Left lung (tissue), 10 donors: Measurements from ENCODE around the gene CD3G. TPM values are rescaled to one million over a fixed set of nuclear protein-coding genes. Genes with fewer than 3 reads are reported as not detected.

Source experiments
- ATAC-seq: fragments of 200-7000 bp; cut with Tn5 transposase; one replicate; pipeline ENCODE4 v1.9.1; 2020; ENCODE audit warnings: moderate library complexity
- DNase-seq, 4 donors: peaks; one replicate each; pipeline ENCODE4 v3.0.0-alpha.2; 2013 to 2020
- H3K27ac ChIP-seq, 2 donors: fragments of 200-600 bp; sonication (generic) in 1 of 2; one replicate each; pipeline versions ENCODE4 v1.5.0 to v1.8.0; 2020 to 2021
- H3K27me3 ChIP-seq, 2 donors: fragments of 200-600 bp; sonication (generic) in 1 of 2; one replicate each; pipeline versions ENCODE4 v1.5.0 to v1.8.0; 2020 to 2021
- H3K36me3 ChIP-seq, 2 donors: fragments of 200-600 bp; sonication (generic) in 1 of 2; one replicate each; pipeline versions ENCODE4 v1.5.0 to v1.8.0; 2020 to 2021
- H3K4me1 ChIP-seq, 2 donors: fragments of 200-600 bp; one replicate each; pipeline ENCODE4 v1.8.0; 2021
- H3K4me3 ChIP-seq, 2 donors: fragments of 200-600 bp; sonication (generic) in 1 of 2; one replicate each; pipeline versions ENCODE4 v1.5.0 to v1.8.0; 2020 to 2021; ENCODE audit warnings: mild to moderate bottlenecking in 1 of 2
- H3K9me3 ChIP-seq, 2 donors: fragments of 200-600 bp; sonication (generic) in 1 of 2; one replicate each; pipeline versions ENCODE4 v1.5.0 to v1.8.0; 2020 to 2021
- intact Hi-C, 2 donors: fragments of 100-400 bp; cut with DNase I; formaldehyde crosslinking; loops; one replicate each; pipeline versions ENCODE4 v1.11.2 to v1.14.2; 2022
- polyA plus RNA-seq, 6 donors: library from polyadenylated mRNA; unstranded; fragments of 120-200 nt; gene quantifications; one replicate each; pipeline ENCODE4 v1.2.1, GENCODE V29; 2013; ENCODE audit not compliant: insufficient read length in 6 of 6
- total RNA-seq, 2 donors: library from RNA; stranded (reverse); fragmentation: NEBNext Ultra II Directional; extraction: Animal tissue kit (Norgen Biotek cat#: 25700); gene quantifications; one replicate each; pipeline ENCODE4 v1.2.1, GENCODE V29; 2021
- TF ChIP-seq, protein P1 (sequence below), 2 donors: fragments of 200-600 bp; sonication (generic) in 1 of 2; IDR thresholded peaks; one replicate each; pipeline versions ENCODE4 v1.5.0 to v1.8.0; 2021; ENCODE audit warnings: antibody characterized with exemption in 2 of 2
- donor health status: DM: no; HTN: yes; CAD: no.
- donor health status: DM: no; HTN: no; CAD: no.

CD3G gene
- total and polyA plus RNA-seq, 8 donors = 0.43 to 3.8 (median 0.99) TPM

DNA sequence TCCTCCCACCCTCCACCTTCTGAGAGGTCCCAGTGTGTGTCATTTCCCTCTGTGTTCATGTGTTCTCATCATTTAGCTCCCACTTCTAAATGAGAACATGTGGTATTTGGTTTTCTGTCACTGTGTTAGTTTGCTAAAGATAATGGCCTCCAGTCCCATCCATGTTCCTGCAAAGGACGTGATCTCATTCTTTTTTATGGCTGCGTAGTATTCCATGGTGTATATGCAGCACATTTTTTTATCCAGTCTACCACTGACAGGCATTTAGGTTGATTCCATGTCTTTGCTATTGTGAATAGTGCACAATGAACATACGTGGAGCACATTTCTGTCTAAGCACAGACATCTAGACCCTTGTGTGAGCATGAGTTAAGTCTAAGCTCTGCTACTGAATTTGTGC lies 33.9 kb upstream of the CD3G start:
- Histone ChIP-seq H3K36me3 (no peaks in the 10 kb centered on the region), H3K4me3 (no peak overlapping the region), H3K9me3 (no peaks in the 10 kb centered on the region), H3K27me3 (peaks cover 0 to 15% of the 10 kb centered on the region in 2 donors), H3K4me1 (peaks cover 4% of the 10 kb centered on the region in 2 donors), H3K27ac (no peak overlapping the region)
- TF ChIP-seq, protein P1, sequence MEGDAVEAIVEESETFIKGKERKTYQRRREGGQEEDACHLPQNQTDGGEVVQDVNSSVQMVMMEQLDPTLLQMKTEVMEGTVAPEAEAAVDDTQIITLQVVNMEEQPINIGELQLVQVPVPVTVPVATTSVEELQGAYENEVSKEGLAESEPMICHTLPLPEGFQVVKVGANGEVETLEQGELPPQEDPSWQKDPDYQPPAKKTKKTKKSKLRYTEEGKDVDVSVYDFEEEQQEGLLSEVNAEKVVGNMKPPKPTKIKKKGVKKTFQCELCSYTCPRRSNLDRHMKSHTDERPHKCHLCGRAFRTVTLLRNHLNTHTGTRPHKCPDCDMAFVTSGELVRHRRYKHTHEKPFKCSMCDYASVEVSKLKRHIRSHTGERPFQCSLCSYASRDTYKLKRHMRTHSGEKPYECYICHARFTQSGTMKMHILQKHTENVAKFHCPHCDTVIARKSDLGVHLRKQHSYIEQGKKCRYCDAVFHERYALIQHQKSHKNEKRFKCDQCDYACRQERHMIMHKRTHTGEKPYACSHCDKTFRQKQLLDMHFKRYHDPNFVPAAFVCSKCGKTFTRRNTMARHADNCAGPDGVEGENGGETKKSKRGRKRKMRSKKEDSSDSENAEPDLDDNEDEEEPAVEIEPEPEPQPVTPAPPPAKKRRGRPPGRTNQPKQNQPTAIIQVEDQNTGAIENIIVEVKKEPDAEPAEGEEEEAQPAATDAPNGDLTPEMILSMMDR (IDR thresholded peaks at IDR 0.05) = no peak
- intact Hi-C loops = no loop called here
- ATAC-seq (no peak), DNase-seq (no peak)

DNA sequence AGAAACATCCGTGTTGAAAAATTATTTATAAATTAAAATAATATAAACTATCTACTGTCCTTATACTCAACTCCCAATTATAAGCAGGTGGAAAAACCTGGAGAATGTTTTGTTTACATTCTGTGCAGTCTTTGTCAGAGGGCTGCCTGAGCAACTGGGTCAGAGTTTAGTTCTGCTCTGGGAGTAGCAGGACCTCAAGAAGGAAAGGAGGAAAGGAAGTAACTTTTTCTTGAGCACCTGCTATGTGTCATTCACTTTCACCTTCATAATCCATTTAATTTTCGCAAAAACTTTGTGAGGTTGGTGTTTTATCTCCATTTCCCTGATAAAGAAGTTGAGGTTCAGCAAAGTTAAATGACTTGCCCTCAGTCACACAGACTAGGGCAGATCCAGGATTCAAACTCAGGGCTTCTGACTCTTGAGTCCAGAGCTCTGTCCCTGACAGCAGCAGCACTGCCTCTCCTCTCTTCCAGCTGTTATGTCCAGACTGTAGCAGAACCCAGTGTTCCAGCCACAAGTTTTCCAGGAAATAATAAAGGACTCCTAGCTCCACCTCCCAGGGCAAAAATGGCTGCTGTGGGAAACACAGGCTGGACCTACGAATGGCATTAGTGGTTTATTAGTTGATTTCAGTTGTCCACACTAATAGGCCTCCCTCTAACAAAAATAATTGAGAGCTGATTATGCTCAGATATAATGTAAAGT lies 33.2 kb upstream of the CD3G start:
- Histone ChIP-seq H3K36me3 (no peaks in the 10 kb centered on the region), H3K4me1 (peaks cover 10 to 11% of the 10 kb centered on the region in 2 donors), H3K9me3 (no peaks in the 10 kb centered on the region), H3K27ac (no peak overlapping the region), H3K27me3 (peaks cover 0 to 16% of the 10 kb centered on the region in 2 donors), H3K4me3 (no peak overlapping the region)
- no peak for ATAC-seq
- no peak for DNase-seq
- intact Hi-C loops = no loop called here
- TF ChIP-seq, protein P1 (IDR thresholded peaks at IDR 0.05) = no peak

DNA sequence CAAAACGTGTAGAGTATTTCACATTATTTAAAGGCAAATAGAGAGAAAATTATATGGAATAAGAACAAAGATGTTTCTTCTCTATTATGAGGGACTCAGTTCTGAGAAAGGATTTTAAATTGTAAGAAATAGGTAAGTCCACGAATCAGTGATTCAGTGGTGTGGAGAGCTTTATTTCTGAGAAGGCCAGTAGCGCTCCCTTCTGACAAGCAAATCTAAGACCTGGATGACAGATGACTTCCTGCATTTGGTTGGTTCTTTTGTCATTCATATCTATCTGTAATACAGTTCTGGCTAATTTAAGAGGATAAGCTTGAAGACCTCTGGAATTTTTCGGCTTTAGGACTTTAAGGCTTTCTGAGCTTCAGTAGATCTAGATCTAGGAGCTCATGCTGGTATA lies 32.6 kb upstream of the CD3G start:
- Histone ChIP-seq H3K27me3 (peaks cover 0 to 16% of the 10 kb centered on the region in 2 donors), H3K27ac (no peak overlapping the region), H3K4me1 (peaks cover 15 to 17% of the 10 kb centered on the region in 2 donors), H3K4me3 (no peak overlapping the region), H3K9me3 (no peaks in the 10 kb centered on the region), H3K36me3 (no peaks in the 10 kb centered on the region)
- TF ChIP-seq, protein P1 (IDR thresholded peaks at IDR 0.05) = no peak
- ATAC-seq (no peak), DNase-seq (no peak)
- intact Hi-C loops = no loop called here

DNA sequence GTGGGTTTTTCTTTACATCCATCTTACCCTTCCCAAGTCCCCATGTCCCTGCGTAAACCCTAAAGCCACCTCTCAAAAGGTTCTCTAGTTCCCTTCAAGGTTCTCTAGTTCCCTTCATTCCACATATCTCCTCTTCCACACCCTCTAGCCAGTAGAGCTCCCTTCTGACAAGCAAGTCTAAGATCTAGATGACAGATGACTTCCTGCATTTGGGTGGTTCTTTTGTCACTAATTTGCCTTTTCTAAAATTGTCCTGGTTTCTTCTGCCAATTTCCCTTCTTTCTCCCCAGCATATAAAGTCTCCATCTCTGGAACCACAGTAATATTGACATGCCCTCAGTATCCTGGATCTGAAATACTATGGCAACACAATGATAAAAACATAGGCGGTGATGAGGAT lies 31.8 kb upstream of the CD3G start:
- no peak for ATAC-seq
- TF ChIP-seq, protein P1 (IDR thresholded peaks at IDR 0.05) = no peak
- H3K27ac ChIP-seq = no peak overlapping the region
- H3K27me3 ChIP-seq = peaks cover 0 to 16% of the 10 kb centered on the region in 2 donors
- H3K4me1 ChIP-seq = peaks cover 21 to 25% of the 10 kb centered on the region in 2 donors
- intact Hi-C loops = no loop called here
- H3K9me3 ChIP-seq = no peaks in the 10 kb centered on the region
- H3K36me3 ChIP-seq = no peaks in the 10 kb centered on the region
- DNase-seq = no peak
- no peak overlapping the region for H3K4me3 ChIP-seq

DNA sequence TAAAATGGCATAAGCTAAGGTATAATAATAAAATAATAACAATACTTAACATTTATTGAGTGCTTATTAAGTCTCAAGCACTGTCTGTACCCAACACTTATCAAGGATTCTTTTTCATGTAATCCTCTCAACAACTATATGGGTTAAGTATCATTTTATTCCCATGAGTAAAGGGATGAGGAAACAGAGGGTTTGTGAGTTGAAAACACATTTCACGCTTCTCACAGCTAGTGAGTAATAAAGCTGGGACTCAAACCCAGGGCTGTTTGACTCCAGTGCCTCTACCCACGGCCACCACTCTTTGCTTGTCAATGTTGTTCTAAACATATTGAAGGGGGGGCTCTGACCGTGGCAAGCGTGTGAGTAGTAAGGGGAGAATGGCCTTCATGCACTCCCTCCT lies 30.9 kb upstream of the CD3G start:
- no peak for ATAC-seq
- Histone ChIP-seq H3K27ac (no peak overlapping the region), H3K4me3 (no peak overlapping the region), H3K9me3 (no peaks in the 10 kb centered on the region), H3K36me3 (no peaks in the 10 kb centered on the region), H3K27me3 (peaks cover 0 to 16% of the 10 kb centered on the region in 2 donors), H3K4me1 (peaks cover 26 to 34% of the 10 kb centered on the region in 2 donors)
- intact Hi-C loops = no loop called here
- no peak for DNase-seq
- TF ChIP-seq, protein P1 (IDR thresholded peaks at IDR 0.05) = no peak
